Adrenal gland (tissue), 12 donors: ENCODE data around the gene TMEM132D. TPM values are rescaled to one million over a fixed set of nuclear protein-coding genes. Genes with fewer than 3 reads are reported as not detected.

ENCODE experiments used
- DNase-seq, 7 donors: peaks; one replicate each; pipeline ENCODE4 v3.0.0-alpha.2; 2019 to 2020
- H3K27ac ChIP-seq, 5 donors: fragments of 200-600 bp; sonication (generic) in 4 of 5; 1 replicate in 3 of 5; 2 replicates in 2 of 5; pipeline versions ENCODE4 v1.5.1 to v1.8.0; 2016 to 2020; ENCODE audit warnings: mild to moderate bottlenecking in 1 of 5
- H3K27me3 ChIP-seq: fragments of 200-600 bp; 2 replicates; pipeline ENCODE4 v1.8.0; 2021
- H3K36me3 ChIP-seq, 2 donors: fragments of 200-600 bp; replicated peaks in 1 of 2; 1 replicate in 1 of 2; 2 replicates in 1 of 2; pipeline versions ENCODE4 v1.5.1 to v1.8.0; 2018 to 2022
- H3K4me1 ChIP-seq, 2 donors: fragments of 200-600 bp; replicated peaks in 1 of 2; 1 replicate in 1 of 2; 2 replicates in 1 of 2; pipeline versions ENCODE4 v1.5.1 to v1.8.0; 2018 to 2021
- H3K4me3 ChIP-seq, 4 donors: fragments of 200-600 bp; sonication (generic) in 3 of 4; one replicate each; pipeline ENCODE4 v1.5.1; 2016 to 2018
- H3K9me3 ChIP-seq, 3 donors: fragments of 200-600 bp; sonication (generic) in 1 of 3; replicated peaks in 1 of 3; 1 replicate in 2 of 3; 2 replicates in 1 of 3; pipeline versions ENCODE4 v1.5.1 to v1.8.0; 2016 to 2021
- CTCF ChIP-seq, 6 experiments: fragments of 450-650 bp in 4 of 6; fragments of 200-600 bp in 2 of 6; sonication (generic) in 1 of 6; IDR thresholded peaks; 1 replicate in 5 of 6; 2 replicates in 1 of 6; pipeline versions ENCODE4 v1.5.1 to v1.8.0; 2016 to 2021; ENCODE audit warnings: antibody characterized with exemption in 6 of 6, mild to moderate bottlenecking in 2 of 6, moderate library complexity in 1 of 6
- POLR2A ChIP-seq, 2 donors: fragments of 450-650 bp; IDR thresholded peaks; one replicate each; pipeline ENCODE4 v1.6.1; 2017; ENCODE audit warnings: antibody characterized with exemption in 2 of 2, mild to moderate bottlenecking in 2 of 2, moderate library complexity in 1 of 2
- WGBS, 4 donors: extraction: QIAGEN DNeasy Blood & Tissue Kit in 2 of 4; methylation state at CpG; one replicate each; pipeline versions ENCODE4 v1.1.5 to v1.1.7; 2013 to 2017; 5-methylcytosine and 5-hydroxymethylcytosine counted together
- intact Hi-C, 2 donors: fragments of 100-400 bp; cut with DNase I; formaldehyde crosslinking; loops; one replicate each; pipeline versions ENCODE4 v1.14.1 to v1.15.0; 2022 to 2023
- polyA plus RNA-seq, 3 donors: library from polyadenylated mRNA; stranded (reverse); fragments of 200-250 nt in 2 of 3; fragments of 350-450 nt in 1 of 3; fragmentation: Illumina TruSeq in 1 of 3; extraction: RNeasy Lipid Tissue Mini Kit (QIAGEN cat#74804) in 1 of 3; gene quantifications; one replicate each; pipeline ENCODE4 v1.2.3, GENCODE V29; 2013 to 2014
- total RNA-seq, 9 donors: library from RNA; depleted of rRNA in 4 of 9; stranded (reverse); fragments of >200 nt in 4 of 9; fragments of 120-200 nt in 1 of 9; fragmentation: NEBNext Ultra II Directional in 1 of 9; extraction: Animal tissue kit (Norgen Biotek cat#: 25700) in 1 of 9; gene quantifications; one replicate each; pipeline versions ENCODE4 v1.1.0 to v1.2.4, GENCODE V29; 2013 to 2023
- donor health status: healthy with polysubstance abuse.
- donor health status: Bipolar disorder and iron deficiency.
- donor health status: DM: yes; HTN: yes; CAD: no.
- donor health status: DM: no; HTN: no; CAD: no.
- donor health status: DM: no; HTN: no; CAD: no.
- donor health status: DM: yes; HTN: yes; CAD: no.

The TMEM132D gene
- total and polyA plus RNA-seq, 12 donors = 0.03 to 0.83 (median 0.35) TPM; not detected in 8

DNA sequence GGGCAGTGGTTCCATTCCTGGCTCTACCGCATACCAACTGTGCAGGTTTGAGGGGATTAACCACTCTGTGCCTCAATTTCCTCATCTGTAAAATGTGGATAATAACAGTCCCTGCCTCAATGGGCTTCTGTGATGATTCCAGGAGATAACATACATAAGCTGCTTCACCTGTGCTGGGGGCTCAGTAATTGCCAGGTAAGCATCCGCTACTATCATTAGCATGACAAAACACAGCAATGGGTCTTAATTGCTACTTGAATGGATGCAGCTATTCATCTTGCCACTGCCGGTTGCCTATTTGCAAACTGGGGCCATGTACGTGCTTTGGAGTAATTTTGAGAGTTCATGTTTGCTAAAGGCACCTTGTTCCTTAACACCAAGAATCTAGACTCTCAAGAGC lies 132.6 kb downstream of the TMEM132D start:
- H3K4me3 ChIP-seq = no peak overlapping the region
- no peak for TF ChIP-seq CTCF (IDR thresholded peaks at IDR 0.05)
- no peak for TF ChIP-seq POLR2A (IDR thresholded peaks at IDR 0.05)
- 54 to 58% (median 57%) methylated on average over 3 to 4 of the region's 4 CpGs for whole genome bisulfite sequencing, 4 donors

GRCh38 chr12:129765719-129766118 lies 138.1 kb downstream of the TMEM132D start:
- no peaks in the 10 kb centered on the region for H3K4me1 ChIP-seq
- H3K9me3 ChIP-seq = no peaks in the 10 kb centered on the region
- H3K27me3 ChIP-seq = no peaks in the 10 kb centered on the region
- DNase-seq = no peak
- WGBS, 4 donors = 67 to 71% (median 69%) methylated on average over 5 of the region's 5 CpGs
- H3K36me3 ChIP-seq = no peaks in the 10 kb centered on the region
- no peak overlapping the region for H3K27ac ChIP-seq
- intact Hi-C loops = no loop called here
- TF ChIP-seq CTCF (IDR thresholded peaks at IDR 0.05) (no peak), POLR2A (IDR thresholded peaks at IDR 0.05) (no peak)
- H3K4me3 ChIP-seq = no peak overlapping the region

More for the DNA sequence above, 132.6 kb downstream of the TMEM132D start:
- intact Hi-C loops = no loop called here
- Histone ChIP-seq H3K27me3 (no peaks in the 10 kb centered on the region), H3K4me1 (no peaks in the 10 kb centered on the region), H3K36me3 (no peaks in the 10 kb centered on the region), H3K27ac (no peak overlapping the region), H3K9me3 (no peaks in the 10 kb centered on the region)
- no peak for DNase-seq

GRCh38 chr12:129762436-129762835 lies 141.4 kb downstream of the TMEM132D start:
- DNase-seq = no peak
- Histone ChIP-seq H3K27ac (no peak overlapping the region), H3K27me3 (no peaks in the 10 kb centered on the region), H3K4me3 (no peak overlapping the region), H3K36me3 (no peaks in the 10 kb centered on the region), H3K9me3 (no peaks in the 10 kb centered on the region), H3K4me1 (no peaks in the 10 kb centered on the region)
- intact Hi-C loops = no loop called here
- 65 to 82% (median 77%) methylated on average over 5 of the region's 5 CpGs for whole genome bisulfite sequencing, 4 donors
- TF ChIP-seq CTCF (IDR thresholded peaks at IDR 0.05) (no peak), POLR2A (IDR thresholded peaks at IDR 0.05) (no peak)

DNA sequence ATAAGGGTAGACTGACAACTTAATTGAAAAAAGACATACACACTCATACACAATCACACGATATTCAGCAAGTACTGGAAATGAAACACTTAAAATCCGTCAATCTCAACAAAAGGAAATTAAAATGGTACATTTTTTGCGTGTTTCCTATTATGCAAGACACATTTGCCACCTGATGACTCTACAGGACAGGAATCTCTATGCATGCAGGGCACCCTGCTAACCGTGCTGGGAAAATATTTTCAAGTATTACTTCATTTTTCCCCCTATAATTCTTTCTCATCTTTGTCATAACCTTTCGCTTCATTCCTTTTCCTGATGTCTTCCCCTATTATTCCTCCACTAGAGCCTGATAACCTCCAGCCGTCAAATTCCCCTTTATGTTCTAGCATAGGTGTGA lies 150.2 kb downstream of the TMEM132D start:
- 77 to 79% (median 78%) methylated on average over 6 of the region's 6 CpGs for WGBS, 4 donors
- H3K4me3 ChIP-seq = no peak overlapping the region
- no peaks in the 10 kb centered on the region for H3K4me1 ChIP-seq
- DNase-seq = no peak
- no peak overlapping the region for H3K27ac ChIP-seq
- no peaks in the 10 kb centered on the region for H3K36me3 ChIP-seq
- no peak for TF ChIP-seq CTCF (IDR thresholded peaks at IDR 0.05)
- TF ChIP-seq POLR2A (IDR thresholded peaks at IDR 0.05) = no peak
- no peaks in the 10 kb centered on the region for H3K9me3 ChIP-seq
- H3K27me3 ChIP-seq = no peaks in the 10 kb centered on the region
- intact Hi-C loops = no loop called here
